HepG2 (cell line): Measurements from ENCODE around the gene FAM193A. TPM values are rescaled to one million over a fixed set of nuclear protein-coding genes. Genes with fewer than 3 reads are reported as not detected.

Experiments used
- AGO2 ChIP-seq: fragments of 200-400 bp; formaldehyde crosslinking; optimal IDR thresholded peaks from 2 replicates; pipeline ENCODE3; 2017; ENCODE audit warnings: mild to moderate bottlenecking, low read depth, low read length, moderate library complexity
- CHD2 ChIP-seq: IDR thresholded peaks from 2 replicates; pipeline ENCODE4 v1.6.1; 2011; ENCODE audit warnings: low read depth, low read length, improper control_type of control experiment
- DMAP1 ChIP-seq: IDR thresholded peaks from 2 replicates; pipeline ENCODE4 v1.6.1; 2016
- ELF1 ChIP-seq: sonication (generic); formaldehyde crosslinking; IDR thresholded peaks from 2 replicates; pipeline ENCODE4 v1.4.0; 2020; ENCODE audit warnings: missing genetic modification reagents
- HDAC1 ChIP-seq: sonication (generic); formaldehyde crosslinking; IDR thresholded peaks from 2 replicates; pipeline ENCODE4 v1.5.1; 2020; ENCODE audit warnings: mild to moderate bottlenecking, missing genetic modification reagents
- HNRNPLL ChIP-seq: fragments of 200-400 bp; formaldehyde crosslinking; IDR thresholded peaks from 2 replicates; pipeline ENCODE4 v1.6.1; 2017; ENCODE audit warnings: mild to moderate bottlenecking, low read depth, low read length; ENCODE audit not compliant: poor library complexity, severe bottlenecking
- MEIS1 ChIP-seq: sonication (generic); formaldehyde crosslinking; IDR thresholded peaks from 2 replicates; pipeline ENCODE4 v1.9.0; 2021; ENCODE audit warnings: mild to moderate bottlenecking, missing genetic modification reagents, moderate library complexity, borderline replicate concordance
- MYNN ChIP-seq: sonication (generic); formaldehyde crosslinking; IDR thresholded peaks from 2 replicates; pipeline ENCODE4 v1.4.0; 2020; ENCODE audit warnings: mild to moderate bottlenecking, low read depth, missing genetic modification reagents
- NFKBIZ ChIP-seq: IDR thresholded peaks from 2 replicates; pipeline ENCODE4 v1.6.1; 2018; ENCODE audit warnings: missing genetic modification reagents, missing compliant biosample characterization
- RELA ChIP-seq: sonication (generic); formaldehyde crosslinking; IDR thresholded peaks from 2 replicates; pipeline ENCODE4 v1.4.0; 2020; ENCODE audit warnings: missing genetic modification reagents
- SCMH1 ChIP-seq: sonication (generic); formaldehyde crosslinking; IDR thresholded peaks from 2 replicates; pipeline ENCODE4 v1.9.0; 2021; ENCODE audit warnings: missing genetic modification reagents, mild to moderate bottlenecking, borderline replicate concordance
- TBX2 ChIP-seq: sonication (generic); formaldehyde crosslinking; IDR thresholded peaks from 2 replicates; pipeline ENCODE4 v1.5.0; 2020; ENCODE audit warnings: missing genetic modification reagents, mild to moderate bottlenecking, borderline replicate concordance
- TMF1 ChIP-seq: sonication (generic); formaldehyde crosslinking; IDR thresholded peaks from 2 replicates; pipeline ENCODE4 v1.8.1; 2022; ENCODE audit warnings: low read depth, missing genetic modification reagents
- ZNF430 ChIP-seq: sonication (generic); formaldehyde crosslinking; IDR thresholded peaks from 2 replicates; pipeline ENCODE4 v1.9.0; 2021; ENCODE audit warnings: mild to moderate bottlenecking, missing genetic modification reagents
- ZNF501 ChIP-seq: sonication (generic); formaldehyde crosslinking; IDR thresholded peaks from 2 replicates; pipeline ENCODE4 v1.5.1; 2020; ENCODE audit warnings: mild to moderate bottlenecking, moderate library complexity, missing genetic modification reagents
- ZNF530 ChIP-seq: sonication (generic); formaldehyde crosslinking; IDR thresholded peaks from 2 replicates; pipeline ENCODE4 v1.5.0; 2020; ENCODE audit warnings: low read depth, mild to moderate bottlenecking, missing genetic modification reagents
- ZNF567 ChIP-seq: sonication (generic); formaldehyde crosslinking; IDR thresholded peaks from 2 replicates; pipeline ENCODE4 v1.8.1; 2023; ENCODE audit warnings: mild to moderate bottlenecking, missing genetic modification reagents, borderline replicate concordance
- ZNF570 ChIP-seq: sonication (generic); formaldehyde crosslinking; IDR thresholded peaks from 2 replicates; pipeline ENCODE4 v1.4.0; 2020; ENCODE audit warnings: mild to moderate bottlenecking, missing genetic modification reagents, borderline replicate concordance
- ZNF703 ChIP-seq: sonication (generic); formaldehyde crosslinking; IDR thresholded peaks from 2 replicates; pipeline ENCODE4 v1.5.1; 2020; ENCODE audit warnings: missing genetic modification reagents, mild to moderate bottlenecking, moderate library complexity, borderline replicate concordance
- ZNF784 ChIP-seq: sonication (generic); formaldehyde crosslinking; IDR thresholded peaks from 2 replicates; pipeline ENCODE4 v1.5.1; 2020; ENCODE audit warnings: missing genetic modification reagents, mild to moderate bottlenecking, borderline replicate concordance
- polyA plus RNA-seq, 8 experiments: library from polyadenylated mRNA; depleted of rRNA in 3 of 8; stranded (reverse) in 7 of 8; unstranded in 1 of 8; fragments of >200 nt; fragmentation: Illumina TruSeq in 4 of 8; extraction: Trizol in 4 of 8; gene quantifications; 2 replicates each; pipeline versions ENCODE4 v1.2.1 to v1.2.3, GENCODE V29; 2011 to 2016; ENCODE audit warnings: low read depth in 4 of 8, missing spikeins in 1 of 8, mixed read lengths in 1 of 8; ENCODE audit not compliant: insufficient read depth in 1 of 8
- total RNA-seq, 5 experiments: library from RNA; depleted of rRNA; stranded (reverse); fragments of >200 nt; fragmentation: Illumina TruSeq; extraction: Trizol; gene quantifications; 2 replicates each; pipeline ENCODE4 v1.2.3, GENCODE V29; 2016; ENCODE audit warnings: low read depth in 1 of 5
- TF ChIP-seq, protein P1 (sequence below): sonication (generic); formaldehyde crosslinking; IDR thresholded peaks from 2 replicates; pipeline ENCODE4 v1.5.0; 2020; ENCODE audit warnings: missing genetic modification reagents
- TF ChIP-seq, protein P2 (sequence below), 2 experiments: IDR thresholded peaks; 2 replicates each; pipeline ENCODE4 v1.6.1; 2011 to 2012; ENCODE audit warnings: low read length in 2 of 2, borderline replicate concordance in 1 of 2, low read depth in 1 of 2, mild to moderate bottlenecking in 1 of 2, moderate library complexity in 1 of 2

The FAM193A gene
- total and polyA plus RNA-seq, 2 of the 13 experiments (the other 11 are each of a cell fraction or from before 2014, with no cell fraction given): 5.7 to 8.7 TPM

GRCh38 chr4:2755821-2756690 lies 219.6 kb downstream of the FAM193A start, which contains the start of gene TNIP2 (continued):
- TF ChIP-seq, protein P1, sequence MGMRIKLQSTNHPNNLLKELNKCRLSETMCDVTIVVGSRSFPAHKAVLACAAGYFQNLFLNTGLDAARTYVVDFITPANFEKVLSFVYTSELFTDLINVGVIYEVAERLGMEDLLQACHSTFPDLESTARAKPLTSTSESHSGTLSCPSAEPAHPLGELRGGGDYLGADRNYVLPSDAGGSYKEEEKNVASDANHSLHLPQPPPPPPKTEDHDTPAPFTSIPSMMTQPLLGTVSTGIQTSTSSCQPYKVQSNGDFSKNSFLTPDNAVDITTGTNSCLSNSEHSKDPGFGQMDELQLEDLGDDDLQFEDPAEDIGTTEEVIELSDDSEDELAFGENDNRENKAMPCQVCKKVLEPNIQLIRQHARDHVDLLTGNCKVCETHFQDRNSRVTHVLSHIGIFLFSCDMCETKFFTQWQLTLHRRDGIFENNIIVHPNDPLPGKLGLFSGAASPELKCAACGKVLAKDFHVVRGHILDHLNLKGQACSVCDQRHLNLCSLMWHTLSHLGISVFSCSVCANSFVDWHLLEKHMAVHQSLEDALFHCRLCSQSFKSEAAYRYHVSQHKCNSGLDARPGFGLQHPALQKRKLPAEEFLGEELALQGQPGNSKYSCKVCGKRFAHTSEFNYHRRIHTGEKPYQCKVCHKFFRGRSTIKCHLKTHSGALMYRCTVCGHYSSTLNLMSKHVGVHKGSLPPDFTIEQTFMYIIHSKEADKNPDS (CRISPR knock-in tag): no peak
- TF ChIP-seq RELA: no peak
- peak; percentile 85; the same call in 1 of the 2 replicates for TF ChIP-seq ZNF784
- peak; percentile 92 for TF ChIP-seq TMF1 (CRISPR knock-in tag)
- TF ChIP-seq ZNF703 (CRISPR knock-in tag): no peak
- peak; percentile 93 for TF ChIP-seq HNRNPLL
- 0 out of 2 replicates have a peak, but pooled peaks have one; percentile 43 for TF ChIP-seq ZNF430 (CRISPR knock-in tag)
- TF ChIP-seq AGO2: peak; percentile 75
- TF ChIP-seq DMAP1 (CRISPR knock-in tag): 0 out of 2 replicates have a peak, but pooled peaks have one; percentile 36
- TF ChIP-seq, protein P2, sequence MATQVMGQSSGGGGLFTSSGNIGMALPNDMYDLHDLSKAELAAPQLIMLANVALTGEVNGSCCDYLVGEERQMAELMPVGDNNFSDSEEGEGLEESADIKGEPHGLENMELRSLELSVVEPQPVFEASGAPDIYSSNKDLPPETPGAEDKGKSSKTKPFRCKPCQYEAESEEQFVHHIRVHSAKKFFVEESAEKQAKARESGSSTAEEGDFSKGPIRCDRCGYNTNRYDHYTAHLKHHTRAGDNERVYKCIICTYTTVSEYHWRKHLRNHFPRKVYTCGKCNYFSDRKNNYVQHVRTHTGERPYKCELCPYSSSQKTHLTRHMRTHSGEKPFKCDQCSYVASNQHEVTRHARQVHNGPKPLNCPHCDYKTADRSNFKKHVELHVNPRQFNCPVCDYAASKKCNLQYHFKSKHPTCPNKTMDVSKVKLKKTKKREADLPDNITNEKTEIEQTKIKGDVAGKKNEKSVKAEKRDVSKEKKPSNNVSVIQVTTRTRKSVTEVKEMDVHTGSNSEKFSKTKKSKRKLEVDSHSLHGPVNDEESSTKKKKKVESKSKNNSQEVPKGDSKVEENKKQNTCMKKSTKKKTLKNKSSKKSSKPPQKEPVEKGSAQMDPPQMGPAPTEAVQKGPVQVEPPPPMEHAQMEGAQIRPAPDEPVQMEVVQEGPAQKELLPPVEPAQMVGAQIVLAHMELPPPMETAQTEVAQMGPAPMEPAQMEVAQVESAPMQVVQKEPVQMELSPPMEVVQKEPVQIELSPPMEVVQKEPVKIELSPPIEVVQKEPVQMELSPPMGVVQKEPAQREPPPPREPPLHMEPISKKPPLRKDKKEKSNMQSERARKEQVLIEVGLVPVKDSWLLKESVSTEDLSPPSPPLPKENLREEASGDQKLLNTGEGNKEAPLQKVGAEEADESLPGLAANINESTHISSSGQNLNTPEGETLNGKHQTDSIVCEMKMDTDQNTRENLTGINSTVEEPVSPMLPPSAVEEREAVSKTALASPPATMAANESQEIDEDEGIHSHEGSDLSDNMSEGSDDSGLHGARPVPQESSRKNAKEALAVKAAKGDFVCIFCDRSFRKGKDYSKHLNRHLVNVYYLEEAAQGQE (IDR thresholded peaks at IDR 0.05; ENCODE audit: borderline replicate concordance in 1 of 2, low read depth in 1 of 2, low read length in 2 of 2): no peak
- TF ChIP-seq NFKBIZ (CRISPR knock-in tag): no peak
- TF ChIP-seq ZNF530 (CRISPR knock-in tag): no peak
- no peak for TF ChIP-seq MYNN
- TF ChIP-seq ZNF567 (CRISPR knock-in tag): no peak
- no peak for TF ChIP-seq TBX2
- TF ChIP-seq MEIS1 (CRISPR knock-in tag): no peak
- TF ChIP-seq ELF1: peak; percentile 68
- no peak for TF ChIP-seq CHD2
- no peak for TF ChIP-seq ZNF501 (CRISPR knock-in tag)
- 0 out of 2 replicates have a peak, but pooled peaks have one; percentile 37 for TF ChIP-seq ZNF570
- TF ChIP-seq SCMH1 (CRISPR knock-in tag): no peak
- 0 out of 2 replicates have a peak, but pooled peaks have one; percentile 63 for TF ChIP-seq HDAC1 (CRISPR knock-in tag)
